GM19467 (cell line): ENCODE results near the gene RALA.

Source experiments
- ATAC-seq: cut with Tn5 transposase; IDR thresholded peaks from one replicate; pipeline ENCODE4 v1.9.1; 2021; ENCODE audit warnings: mild to moderate bottlenecking, moderate library complexity; ENCODE audit not compliant: unreplicated experiment

Gene RALA

GRCh38 chr7:39609935-39610263, 13.5 kb upstream of the RALA start:
- no peak for ATAC-seq

DNA sequence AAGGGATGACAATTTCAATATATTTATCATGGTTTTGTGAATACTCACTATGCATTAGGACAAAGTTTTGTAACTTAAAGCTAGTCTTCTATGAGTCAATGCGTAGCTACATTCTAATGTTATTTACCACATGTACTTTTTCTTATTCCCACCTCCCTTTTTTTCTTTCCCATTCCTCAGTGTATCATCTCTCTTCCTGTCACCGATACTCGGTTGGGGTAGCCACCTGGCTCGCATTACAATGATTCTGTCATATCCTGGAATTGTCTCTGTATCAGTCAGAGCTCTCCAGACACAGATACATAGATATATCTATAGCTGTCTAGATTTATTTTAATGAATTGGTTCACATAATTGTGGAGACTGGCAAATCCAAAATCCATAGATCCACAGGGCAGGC, 9.8 kb upstream of the RALA start:
- no peak for ATAC-seq

GRCh38 chr7:39614299-39614698, 9.1 kb upstream of the RALA start:
- no peak for ATAC-seq

- no peak for ATAC-seq
These were observed 7.9 kb upstream of the RALA start for GRCh38 chr7:39615350-39615975.

GRCh38 chr7:39616138-39616537, 7.2 kb upstream of the RALA start:
- no peak for ATAC-seq

DNA sequence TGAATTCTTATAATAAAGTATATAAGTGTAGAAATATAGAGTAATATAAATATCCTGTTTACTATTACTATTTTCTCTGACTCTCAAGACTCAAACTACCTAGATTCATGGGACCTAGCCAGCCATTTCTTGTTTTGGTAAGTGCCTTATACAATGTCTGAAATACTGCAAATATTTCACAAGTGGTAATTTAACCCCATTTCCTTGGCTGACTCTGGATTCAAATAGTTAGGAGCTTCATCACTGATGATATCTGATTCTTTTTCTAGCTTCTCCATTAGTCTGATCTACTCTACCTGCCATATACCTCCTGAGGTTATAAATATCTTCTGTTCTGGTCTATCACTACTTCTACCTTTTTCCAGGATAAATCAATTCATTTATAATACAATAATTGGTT, 6.4 kb upstream of the RALA start:
- no peak for ATAC-seq

- no peak for ATAC-seq
These were observed 4.5 kb upstream of the RALA start for GRCh38 chr7:39618868-39619267.

DNA sequence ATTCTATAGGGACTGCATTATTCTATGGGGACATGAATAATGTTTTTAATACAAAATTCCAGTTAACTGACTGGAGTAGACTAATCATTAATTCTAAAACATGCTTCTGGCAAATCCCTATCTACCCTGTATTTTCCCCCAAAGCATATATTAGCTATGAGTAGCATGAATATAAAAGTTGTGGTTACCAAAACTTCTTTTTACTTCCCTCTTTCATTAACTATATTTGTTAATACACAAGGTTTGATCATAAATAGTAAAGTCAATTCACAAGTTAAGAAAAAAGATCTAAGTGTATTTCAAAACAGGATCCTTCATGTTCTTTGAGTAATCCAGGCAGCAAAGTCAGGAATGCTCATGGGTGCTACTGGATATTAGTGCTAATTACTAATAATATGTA, 2.9 kb upstream of the RALA start:
- no peak for ATAC-seq

DNA sequence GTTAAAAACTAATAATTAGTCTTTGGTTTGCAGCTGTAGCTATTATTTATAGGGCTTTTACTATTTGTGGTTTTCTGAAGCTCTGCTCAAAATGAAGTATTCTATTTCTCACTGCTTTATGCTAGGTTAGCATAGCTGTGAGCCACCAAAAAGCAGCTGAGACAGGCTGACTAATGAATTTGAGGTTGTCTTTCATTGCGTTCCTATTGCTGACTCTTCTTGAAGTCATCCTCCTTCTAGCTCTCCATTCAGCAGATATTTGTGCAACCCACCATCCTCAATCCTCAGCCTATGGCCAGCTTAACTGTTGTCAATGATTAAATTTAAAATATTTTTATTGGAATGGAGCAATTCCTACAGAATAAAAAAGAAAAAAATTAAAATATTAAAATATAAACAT, 2.1 kb upstream of the RALA start:
- no peak for ATAC-seq

GRCh38 chr7:39621784-39622411, 1.5 kb upstream of the RALA start:
- no peak for ATAC-seq

- no peak for ATAC-seq
These were observed 763 bp upstream of the RALA start for GRCh38 chr7:39622609-39623008.

- ATAC-seq: peak; percentile 48
These were observed 515 bp downstream of the RALA start for GRCh38 chr7:39623732-39624441.

DNA sequence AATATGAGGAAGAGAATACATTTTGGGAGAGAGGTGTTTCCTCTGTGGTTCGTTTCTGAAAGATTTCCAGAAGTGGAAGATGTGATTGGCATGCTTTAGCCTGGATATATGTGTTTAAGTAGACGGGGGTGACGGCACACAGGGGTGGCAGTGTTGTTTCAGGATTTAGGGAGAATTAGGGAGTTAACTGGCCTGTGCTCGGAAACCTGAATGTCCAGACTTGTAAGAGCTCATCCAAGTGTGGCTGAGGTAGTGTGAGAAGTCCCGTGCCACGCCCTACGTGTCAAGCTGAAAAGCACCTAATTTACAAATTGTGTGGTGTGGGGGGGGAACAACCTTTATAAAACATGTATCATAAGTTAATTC, 1.1 kb downstream of the RALA start:
- ATAC-seq: no peak

- ATAC-seq: no peak
These were observed 1.7 kb downstream of the RALA start for GRCh38 chr7:39624935-39625694.

DNA sequence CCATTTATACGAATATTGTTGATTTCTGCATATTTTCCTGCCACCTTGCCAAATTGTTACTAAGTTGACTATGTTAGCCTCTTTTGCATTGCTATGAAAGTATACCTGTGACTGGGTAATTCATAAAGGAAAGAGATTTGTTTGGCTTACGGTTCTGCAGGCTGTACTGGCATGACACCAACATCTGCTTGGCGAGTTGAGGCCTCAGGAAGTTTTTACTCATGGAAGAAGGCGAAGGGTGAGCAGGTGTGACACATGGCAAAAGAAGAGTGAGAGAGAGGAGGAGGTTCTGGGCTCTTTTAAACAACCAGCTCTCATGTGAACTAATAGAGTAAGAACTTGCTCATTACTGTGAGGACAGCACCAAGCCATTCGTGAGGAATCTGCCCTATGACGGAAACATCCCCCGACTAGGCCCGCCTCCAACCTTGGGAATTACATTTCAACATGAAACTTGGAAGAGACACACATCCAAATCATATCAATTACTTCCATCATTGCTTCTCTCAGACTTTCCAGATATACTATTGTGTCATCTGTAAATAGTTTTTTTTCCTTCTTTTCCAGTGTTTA, 8.4 kb downstream of the RALA start:
- ATAC-seq: no peak

DNA sequence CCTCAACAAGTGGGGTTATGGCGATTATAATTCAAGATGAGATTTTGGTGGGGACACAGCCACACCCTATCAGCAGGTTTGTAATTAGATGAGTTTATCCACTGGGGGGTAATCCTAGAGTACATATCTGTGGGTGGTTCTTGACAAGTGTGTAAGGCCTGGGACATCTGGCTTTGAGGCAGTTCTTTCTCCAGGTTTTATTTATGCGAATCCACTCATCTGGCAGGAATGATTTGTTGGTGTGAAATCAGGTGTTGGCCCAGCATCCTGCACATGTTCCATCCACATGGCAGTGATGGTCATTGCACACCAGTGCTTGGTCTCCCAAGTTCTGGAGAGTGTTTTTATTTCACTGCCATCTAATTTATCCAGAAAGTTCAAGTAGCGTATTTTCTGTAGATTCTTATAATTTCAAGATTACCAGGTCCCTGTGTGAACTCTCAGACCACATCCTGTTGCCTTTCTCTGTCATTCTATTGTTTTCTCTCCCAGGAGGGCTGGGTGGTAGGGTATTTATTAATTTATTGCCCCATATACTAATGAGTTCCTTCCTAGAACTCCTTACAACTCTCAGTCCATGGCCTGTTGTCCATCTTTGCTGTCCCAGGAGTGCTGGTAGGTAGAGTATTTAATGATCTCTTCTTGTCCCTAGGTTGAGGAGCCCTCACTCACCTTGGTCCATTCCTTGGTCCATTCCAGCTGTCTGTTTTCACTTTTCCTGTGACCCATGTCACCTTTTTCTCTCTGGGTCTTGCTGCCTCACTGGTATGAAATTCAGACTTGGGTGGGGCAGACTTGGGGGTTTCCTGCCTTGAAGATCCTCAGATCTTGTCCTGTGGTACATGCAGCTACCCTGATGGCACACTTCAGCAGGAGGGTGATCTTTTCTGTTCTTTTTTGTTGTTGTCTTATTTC, 10.4 kb downstream of the RALA start:
- ATAC-seq: no peak

GRCh38 chr7:39634478-39634805, 11.1 kb downstream of the RALA start:
- ATAC-seq: no peak

DNA sequence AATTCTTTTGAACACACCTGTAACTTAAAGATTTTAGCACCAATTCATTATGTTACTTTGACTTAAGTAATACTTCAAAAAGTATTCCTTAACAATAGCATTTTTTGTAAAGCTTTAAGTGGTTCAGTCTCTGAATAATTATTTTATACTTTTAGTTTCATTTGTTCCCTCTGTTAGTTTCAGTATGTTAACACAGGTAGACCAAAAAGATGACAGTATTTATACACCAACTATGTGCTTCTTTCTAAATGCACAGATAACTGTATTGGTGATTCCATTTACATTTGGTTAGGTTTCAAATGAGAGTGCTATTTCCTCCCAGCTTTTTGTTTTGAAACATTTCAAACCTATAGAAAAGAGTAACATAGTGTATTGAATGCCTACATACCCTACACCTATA, 14.0 kb downstream of the RALA start:
- ATAC-seq: peak; percentile 45

GRCh38 chr7:39637963-39638485, 14.7 kb downstream of the RALA start:
- ATAC-seq: no peak

DNA sequence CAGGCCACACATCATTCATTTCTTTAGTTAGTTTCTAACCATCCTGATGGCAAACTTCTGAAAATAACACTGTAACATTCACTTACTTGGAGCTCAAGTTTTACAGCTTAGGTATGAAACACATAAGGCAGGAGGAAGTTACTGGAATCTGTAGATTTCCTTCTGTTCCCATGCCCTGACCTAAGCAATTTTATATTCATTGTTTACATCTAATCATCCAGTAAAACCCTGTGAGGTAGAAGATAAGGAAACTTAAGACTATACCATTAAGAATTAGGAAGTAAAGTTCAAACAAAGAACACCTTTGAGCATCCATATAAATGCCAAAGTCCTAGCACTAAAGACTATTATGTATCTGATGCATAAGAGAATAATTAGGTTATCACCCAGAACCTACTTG, 19.5 kb downstream of the RALA start:
- no peak for ATAC-seq
